Measurements from ENCODE around the gene CCDC47. TPM values are rescaled to one million over a fixed set of nuclear protein-coding genes. Genes with fewer than 3 reads are reported as not detected.
"Not testable (repeated sequence)": the region's sequence is repeated elsewhere in the genome, so short reads cannot be mapped to it uniquely, and the experiment has no call there.

The CCDC47 gene
- 54.3 and 56.8 TPM in 2 replicates for total RNA-seq (2014; rRNA removed; shearing (Covaris generic))

- DNase-seq (ENCODE audit: low spot score) = peak; percentile 99
Observed at GRCh38 chr17:63773272-63774140, at the start of gene CCDC47. CCDC47 (minus strand) TSS chr17:63773597; CDS start chr17:63766175, 7,422 bp downstream.

- DNase-seq (ENCODE audit: low spot score) = no peak
Observed at GRCh38 chr17:63822537-63822936, 49.1 kb upstream of the CCDC47 start.

- DNase-seq (ENCODE audit: low spot score) = no peak
Observed at GRCh38 chr17:63821804-63822203, 48.4 kb upstream of the CCDC47 start.

- no peak for DNase-seq (ENCODE audit: low spot score)
Observed at GRCh38 chr17:63820963-63821561, 47.7 kb upstream of the CCDC47 start.

- DNase-seq (ENCODE audit: low spot score) = no peak
Observed at GRCh38 chr17:63819585-63820537, 46.5 kb upstream of the CCDC47 start.

- DNase-seq (ENCODE audit: low spot score) = no peak
Observed at GRCh38 chr17:63819131-63819530, 45.7 kb upstream of the CCDC47 start.

GRCh38 chr17:63817736-63818385 is 44.5 kb upstream of the CCDC47 start:
- no peak for DNase-seq (ENCODE audit: low spot score)

GRCh38 chr17:63816669-63817068 is 43.3 kb upstream of the CCDC47 start:
- DNase-seq (ENCODE audit: low spot score) = no peak

- no peak for DNase-seq (ENCODE audit: low spot score)
Observed at GRCh38 chr17:63816123-63816522, 42.7 kb upstream of the CCDC47 start.

- DNase-seq (ENCODE audit: low spot score) = no peak
Observed at GRCh38 chr17:63809970-63810369, 36.6 kb upstream of the CCDC47 start.

- DNase-seq (ENCODE audit: low spot score) = no peak
Observed at GRCh38 chr17:63805591-63805990, 32.2 kb upstream of the CCDC47 start.

GRCh38 chr17:63804328-63804727 is 30.9 kb upstream of the CCDC47 start:
- no peak for DNase-seq (ENCODE audit: low spot score)

- DNase-seq (ENCODE audit: low spot score) = no peak
Observed at GRCh38 chr17:63800783-63801182, 27.4 kb upstream of the CCDC47 start.

- no peak for DNase-seq (ENCODE audit: low spot score)
Observed at GRCh38 chr17:63798572-63799106, 25.2 kb upstream of the CCDC47 start.

- not testable (repeated sequence) for DNase-seq (ENCODE audit: low spot score)
Observed at GRCh38 chr17:63796375-63796774, 23.0 kb upstream of the CCDC47 start.

- DNase-seq (ENCODE audit: low spot score) = no peak
Observed at GRCh38 chr17:63792055-63792729, 18.8 kb upstream of the CCDC47 start.

- DNase-seq (ENCODE audit: low spot score) = no peak
Observed at GRCh38 chr17:63790057-63790456, 16.7 kb upstream of the CCDC47 start.

GRCh38 chr17:63786971-63787711 is 13.7 kb upstream of the CCDC47 start:
- DNase-seq (ENCODE audit: low spot score) = no peak

GRCh38 chr17:63786117-63786516 is 12.7 kb upstream of the CCDC47 start:
- DNase-seq (ENCODE audit: low spot score) = no peak

GRCh38 chr17:63785556-63785955 is 12.2 kb upstream of the CCDC47 start:
- DNase-seq (ENCODE audit: low spot score) = no peak

Data from HT-29 (cell line).